ENCODE results near the gene TNNC2. TPM values are rescaled to one million over a fixed set of nuclear protein-coding genes. Genes with fewer than 3 reads are reported as not detected.

Gene TNNC2
- total RNA-seq, 8 experiments from 2014 or later = 0.37 to 1.2 (median 0.47) TPM; not detected in 3

GRCh38 chr20:45779011-45779915 is 47.8 kb downstream of the TNNC2 start:
- ATAC-seq (replicated peaks in 6 of 8) = peak in 5 of 8 experiments; percentile 47 to 98 (median 87)
- no peak overlapping the region for H3K4me3 ChIP-seq
- no peak overlapping the region for H3K27ac ChIP-seq
- in situ Hi-C loops (cut with MboI; ENCODE audit: low pct_unique_long_range_greater_than_20kb in 2 of 9, low sequenced_read_pairs in 9 of 9, unreplicated experiment in 9 of 9) = loop anchor here in 2 of 9 experiments (10.0 kb wide), 1 partner anchor 234 kb away; the partner anchor contains the start of gene EPPIN (in 2 of the 2)
- no peaks in the 10 kb centered on the region for H3K4me1 ChIP-seq (replicated peaks in 1 of 2)
- 0 to 86% (median 71%) methylated on average over 1 to 7 of the region's 8 CpGs for WGBS, 10 experiments

GRCh38 chr20:45776931-45777330 is 50.2 kb downstream of the TNNC2 start:
- 0 to 100% (median 83%) methylated on average over 1 to 6 of the region's 7 CpGs; no CpG with 5 or more reads in 3 of the 10 experiments for WGBS, 10 experiments
- H3K4me1 ChIP-seq (replicated peaks in 1 of 2) = no peaks in the 10 kb centered on the region
- no peak overlapping the region for H3K4me3 ChIP-seq
- no peak overlapping the region for H3K27ac ChIP-seq
- no peak for ATAC-seq (replicated peaks in 6 of 8)
- in situ Hi-C loops (cut with MboI; ENCODE audit: low pct_unique_long_range_greater_than_20kb in 2 of 9, low sequenced_read_pairs in 9 of 9, unreplicated experiment in 9 of 9) = loop anchor here in 2 of 9 experiments (10.0 kb wide), 1 partner anchor 232 kb away; the partner anchor contains the start of gene EPPIN (in 2 of the 2)

GRCh38 chr20:45775411-45775810 is 51.7 kb downstream of the TNNC2 start:
- in situ Hi-C loops (cut with MboI; ENCODE audit: low pct_unique_long_range_greater_than_20kb in 2 of 9, low sequenced_read_pairs in 9 of 9, unreplicated experiment in 9 of 9) = loop anchor here in 2 of 9 experiments (10.0 kb wide), 1 partner anchor 231 kb away; the partner anchor contains the start of gene EPPIN (in 2 of the 2)
- ATAC-seq (replicated peaks in 6 of 8) = no peak

GRCh38 chr20:45774945-45775344 is 52.2 kb downstream of the TNNC2 start:
- no peak for ATAC-seq (replicated peaks in 6 of 8)
- in situ Hi-C loops (cut with MboI; ENCODE audit: low pct_unique_long_range_greater_than_20kb in 2 of 9, low sequenced_read_pairs in 9 of 9, unreplicated experiment in 9 of 9) = loop anchor here in 6 of 9 experiments (10.0 to 25.0 kb wide), 4 partner anchors 213 to 463 kb away; partner anchors contain the start of genes EPPIN (in 2 of the 6), MATN4 (in 2 of the 6), RBPJL (in 2 of the 6) and SYS1 (in 1 of the 6)
- 67 to 86% (median 80%) methylated on average over 1 of the region's 2 CpGs; no CpG with 5 or more reads in 7 of the 10 experiments for WGBS, 10 experiments
- no peak overlapping the region for H3K4me3 ChIP-seq
- no peak overlapping the region for H3K27ac ChIP-seq
- H3K4me1 ChIP-seq (replicated peaks in 1 of 2) = peaks cover 3 to 7% of the 10 kb centered on the region in 2 donors

More at GRCh38 chr20:45775411-45775810, 51.7 kb downstream of the TNNC2 start:
- WGBS, 10 experiments = 78 to 100% (median 93%) methylated on average over 1 to 5 of the region's 6 CpGs; no CpG with 5 or more reads in 4 of the 10 experiments
- peaks cover 3 to 7% of the 10 kb centered on the region in 2 donors for H3K4me1 ChIP-seq (replicated peaks in 1 of 2)
- H3K27ac ChIP-seq = no peak overlapping the region
- H3K4me3 ChIP-seq = no peak overlapping the region

Other genes starting within 250 kb of the TNNC2 start
- not detected for gene WFDC8, start 248.0 kb downstream of the TNNC2 start, total RNA-seq
- gene WFDC10A, start 197.6 kb downstream of the TNNC2 start, total RNA-seq = not detected
- gene WFDC9, start 196.0 kb downstream of the TNNC2 start, total RNA-seq = not detected
- gene WFDC11, start 157.1 kb downstream of the TNNC2 start, total RNA-seq = not detected
- not detected for gene WFDC13, start 125.3 kb downstream of the TNNC2 start, total RNA-seq
- gene WFDC10B, start 122.3 kb downstream of the TNNC2 start, total RNA-seq = not detected
- gene SPINT4, start 105.0 kb downstream of the TNNC2 start, total RNA-seq = not detected
- 1 to 10 TPM in 4 of 8 experiments, under 1 TPM in 3, not detected in 1; 0.64 to 2.9 (median 1.1) TPM for gene WFDC3, start 35.4 kb downstream of the TNNC2 start, total RNA-seq
- gene DNTTIP1, start 35.4 kb downstream of the TNNC2 start, total RNA-seq = 10 to 100 TPM; 15.1 to 46.3 (median 31.3) TPM
- gene UBE2C, start 14.7 kb downstream of the TNNC2 start, total RNA-seq = 100 to 1,000 TPM in 1 of 8 experiments, 10 to 100 TPM in 2, 1 to 10 TPM in 4, under 1 TPM in 1; 0.87 to 230 (median 9.7) TPM
- gene SNX21, start 6.5 kb upstream of the TNNC2 start, total RNA-seq = 10 to 100 TPM in 5 of 8 experiments, 1 to 10 TPM in 3; 7.6 to 42.1 (median 15.8) TPM
- 10 to 100 TPM; 25.8 to 46.6 (median 29.6) TPM for gene ACOT8, start 30.1 kb upstream of the TNNC2 start, total RNA-seq
- 1 to 10 TPM; 2.7 to 9.1 (median 7.7) TPM for gene ZSWIM3, start 30.3 kb upstream of the TNNC2 start, total RNA-seq
- 10 to 100 TPM in 2 of 8 experiments, 1 to 10 TPM in 6; 6.6 to 12.3 (median 8.9) TPM for gene ZSWIM1, start 53.9 kb upstream of the TNNC2 start, total RNA-seq
- gene SPATA25, start 60.3 kb upstream of the TNNC2 start, total RNA-seq = 1 to 10 TPM; 1.1 to 4.1 (median 2.6) TPM
- 10 to 100 TPM in 1 of 8 experiments, 1 to 10 TPM in 7; 4.0 to 10.8 (median 5.7) TPM for gene NEURL2, start 63.9 kb upstream of the TNNC2 start, total RNA-seq
- 100 to 1,000 TPM in 3 of 8 experiments, 10 to 100 TPM in 5; 16.0 to 395 (median 55.2) TPM for gene CTSA, start 64.0 kb upstream of the TNNC2 start, total RNA-seq
- gene PLTP, start 84.8 kb upstream of the TNNC2 start, total RNA-seq = 100 to 1,000 TPM in 2 of 8 experiments, 10 to 100 TPM in 6; 30.7 to 638 (median 41.2) TPM
- gene PCIF1, start 107.4 kb upstream of the TNNC2 start, total RNA-seq = 10 to 100 TPM in 7 of 8 experiments, 1 to 10 TPM in 1; 6.7 to 58.9 (median 20.4) TPM
- gene ZNF335, start 144.9 kb upstream of the TNNC2 start, total RNA-seq = 10 to 100 TPM in 6 of 8 experiments, 1 to 10 TPM in 2; 7.3 to 21.9 (median 12.1) TPM
- gene MMP9, start 181.6 kb upstream of the TNNC2 start, total RNA-seq = under 1 TPM in 4 of 8 experiments, not detected in 4; 0.09 to 0.81 (median 0.18) TPM
- gene SLC12A5, start 201.9 kb upstream of the TNNC2 start, total RNA-seq = 10 to 100 TPM in 5 of 8 experiments, 1 to 10 TPM in 2, under 1 TPM in 1; 0.81 to 55.8 (median 25.1) TPM

Measured in motor neuron (in vitro differentiated cells).